H1 (cell line): ENCODE results near the gene ZNF446.

Experiments
- BCL11A ChIP-seq, 2 experiments: IDR thresholded peaks; one replicate each; pipeline ENCODE4 v1.6.1; 2011; ENCODE audit warnings: low read depth in 2 of 2, low read length in 2 of 2, mild to moderate bottlenecking in 2 of 2
- EP300 ChIP-seq, 2 experiments: IDR thresholded peaks; 1 replicate in 1 of 2; 2 replicates in 1 of 2; pipeline ENCODE4 v1.6.1; 2011 to 2012; ENCODE audit warnings: low read depth in 2 of 2, low read length in 2 of 2, mild to moderate bottlenecking in 2 of 2, borderline replicate concordance in 1 of 2, inconsistent platforms in 1 of 2, moderate library complexity in 1 of 2
- HDAC6 ChIP-seq: IDR thresholded peaks from one replicate; pipeline ENCODE4 v1.7.1; 2012; ENCODE audit warnings: low read depth, mild to moderate bottlenecking, inconsistent platforms, low read length, moderate library complexity
- POLR2A ChIP-seq, 2 experiments: IDR thresholded peaks; 1 replicate in 1 of 2; 2 replicates in 1 of 2; pipeline ENCODE4 v1.6.1; 2011; ENCODE audit warnings: low read depth in 2 of 2, low read length in 2 of 2, mild to moderate bottlenecking in 2 of 2; ENCODE audit errors: control extremely low read depth in 1 of 2
- RFX5 ChIP-seq: IDR thresholded peaks from 2 replicates; pipeline ENCODE4 v1.6.1; 2011; ENCODE audit warnings: low read depth, low read length, improper control_type of control experiment, borderline replicate concordance
- ZNF274 ChIP-seq: IDR thresholded peaks from 2 replicates; pipeline ENCODE4 v1.7.0; 2012; ENCODE audit warnings: low read length, borderline replicate concordance; ENCODE audit errors: extremely low read depth
- TF ChIP-seq, protein P1 (sequence below), 3 experiments: IDR thresholded peaks; 1 replicate in 2 of 3; 2 replicates in 1 of 3; pipeline versions ENCODE4 v1.5.1 to v1.6.1; 2011; ENCODE audit warnings: low read length in 3 of 3, mild to moderate bottlenecking in 3 of 3, inconsistent platforms in 2 of 3, low read depth in 1 of 3, moderate library complexity in 1 of 3; ENCODE audit not compliant: insufficient read depth in 1 of 3; ENCODE audit errors: control extremely low read depth in 1 of 3

DNA sequence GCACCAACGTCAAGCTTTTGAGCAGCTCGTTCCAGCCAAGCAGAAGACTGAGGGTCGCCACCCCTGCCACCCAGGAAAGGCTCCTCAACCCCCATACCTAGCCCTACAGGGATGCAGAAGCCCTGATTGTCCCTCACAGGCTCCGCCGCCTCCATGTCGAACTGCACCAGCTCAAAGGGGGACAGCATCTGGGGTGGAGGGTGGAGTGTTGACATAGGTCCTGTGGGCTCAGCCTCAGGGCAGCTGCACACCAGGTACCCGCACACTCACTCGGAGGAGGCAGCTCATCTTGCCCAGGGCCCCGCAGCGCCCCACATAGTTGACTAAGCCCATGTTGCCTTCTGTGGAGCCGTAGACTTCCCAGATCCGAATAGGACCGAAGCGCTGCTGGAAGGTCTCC is 24.1 kb downstream of the ZNF446 start:
- no peak for TF ChIP-seq BCL11A (IDR thresholded peaks at IDR 0.05; ENCODE audit: low read depth in 2 of 2, low read length in 2 of 2)
- TF ChIP-seq HDAC6: no peak
- TF ChIP-seq ZNF274: no peak
- TF ChIP-seq RFX5: no peak
- TF ChIP-seq, protein P1, sequence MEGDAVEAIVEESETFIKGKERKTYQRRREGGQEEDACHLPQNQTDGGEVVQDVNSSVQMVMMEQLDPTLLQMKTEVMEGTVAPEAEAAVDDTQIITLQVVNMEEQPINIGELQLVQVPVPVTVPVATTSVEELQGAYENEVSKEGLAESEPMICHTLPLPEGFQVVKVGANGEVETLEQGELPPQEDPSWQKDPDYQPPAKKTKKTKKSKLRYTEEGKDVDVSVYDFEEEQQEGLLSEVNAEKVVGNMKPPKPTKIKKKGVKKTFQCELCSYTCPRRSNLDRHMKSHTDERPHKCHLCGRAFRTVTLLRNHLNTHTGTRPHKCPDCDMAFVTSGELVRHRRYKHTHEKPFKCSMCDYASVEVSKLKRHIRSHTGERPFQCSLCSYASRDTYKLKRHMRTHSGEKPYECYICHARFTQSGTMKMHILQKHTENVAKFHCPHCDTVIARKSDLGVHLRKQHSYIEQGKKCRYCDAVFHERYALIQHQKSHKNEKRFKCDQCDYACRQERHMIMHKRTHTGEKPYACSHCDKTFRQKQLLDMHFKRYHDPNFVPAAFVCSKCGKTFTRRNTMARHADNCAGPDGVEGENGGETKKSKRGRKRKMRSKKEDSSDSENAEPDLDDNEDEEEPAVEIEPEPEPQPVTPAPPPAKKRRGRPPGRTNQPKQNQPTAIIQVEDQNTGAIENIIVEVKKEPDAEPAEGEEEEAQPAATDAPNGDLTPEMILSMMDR (IDR thresholded peaks at IDR 0.05; ENCODE audit: control extremely low read depth in 1 of 3, insufficient read depth in 1 of 3, low read depth in 1 of 3, low read length in 3 of 3): no peak
- TF ChIP-seq EP300 (IDR thresholded peaks at IDR 0.05; ENCODE audit: borderline replicate concordance in 1 of 2, low read depth in 2 of 2, low read length in 2 of 2): no peak
- TF ChIP-seq POLR2A (IDR thresholded peaks at IDR 0.05; ENCODE audit: control extremely low read depth in 1 of 2, low read depth in 2 of 2, low read length in 2 of 2): no peak
